ENCODE measurements around the gene LMNTD2. TPM values are rescaled to one million over a fixed set of nuclear protein-coding genes. Genes with fewer than 3 reads are reported as not detected.

Gene LMNTD2
- total and polyA plus RNA-seq, 2 of the 13 experiments (the other 11 are each of a cell fraction or from before 2014, with no cell fraction given): 1.1 to 3.1 TPM

DNA sequence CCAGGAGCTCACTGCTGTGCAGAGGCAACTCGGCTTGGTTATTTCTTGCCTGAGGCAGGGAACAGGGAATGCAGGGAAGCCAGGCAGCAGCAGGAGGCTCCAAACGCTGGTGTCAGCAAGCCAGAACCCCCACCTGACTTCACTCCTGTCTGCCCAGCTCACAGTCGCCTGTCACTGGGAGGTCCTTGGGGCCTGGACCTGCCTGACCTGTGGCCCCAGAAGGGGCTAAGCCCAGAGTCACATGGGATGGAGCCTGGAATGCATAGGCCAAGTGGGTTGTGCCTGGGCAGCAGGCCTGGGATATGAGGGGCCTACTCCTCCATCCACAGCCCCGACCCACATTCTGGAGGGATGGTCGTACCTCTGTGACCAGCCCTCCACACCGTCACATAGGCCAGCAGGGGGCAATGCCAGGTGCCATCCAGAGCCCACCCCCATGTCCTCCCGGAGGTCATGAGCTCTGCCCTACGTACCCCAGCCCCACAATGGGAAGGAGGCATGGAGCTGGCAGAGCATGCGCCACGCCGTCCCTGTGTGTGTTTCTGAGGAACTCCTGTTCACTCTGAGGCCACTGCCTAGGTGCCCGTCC is 5.5 kb upstream of the LMNTD2 start (continued):
- TF ChIP-seq, protein P1, sequence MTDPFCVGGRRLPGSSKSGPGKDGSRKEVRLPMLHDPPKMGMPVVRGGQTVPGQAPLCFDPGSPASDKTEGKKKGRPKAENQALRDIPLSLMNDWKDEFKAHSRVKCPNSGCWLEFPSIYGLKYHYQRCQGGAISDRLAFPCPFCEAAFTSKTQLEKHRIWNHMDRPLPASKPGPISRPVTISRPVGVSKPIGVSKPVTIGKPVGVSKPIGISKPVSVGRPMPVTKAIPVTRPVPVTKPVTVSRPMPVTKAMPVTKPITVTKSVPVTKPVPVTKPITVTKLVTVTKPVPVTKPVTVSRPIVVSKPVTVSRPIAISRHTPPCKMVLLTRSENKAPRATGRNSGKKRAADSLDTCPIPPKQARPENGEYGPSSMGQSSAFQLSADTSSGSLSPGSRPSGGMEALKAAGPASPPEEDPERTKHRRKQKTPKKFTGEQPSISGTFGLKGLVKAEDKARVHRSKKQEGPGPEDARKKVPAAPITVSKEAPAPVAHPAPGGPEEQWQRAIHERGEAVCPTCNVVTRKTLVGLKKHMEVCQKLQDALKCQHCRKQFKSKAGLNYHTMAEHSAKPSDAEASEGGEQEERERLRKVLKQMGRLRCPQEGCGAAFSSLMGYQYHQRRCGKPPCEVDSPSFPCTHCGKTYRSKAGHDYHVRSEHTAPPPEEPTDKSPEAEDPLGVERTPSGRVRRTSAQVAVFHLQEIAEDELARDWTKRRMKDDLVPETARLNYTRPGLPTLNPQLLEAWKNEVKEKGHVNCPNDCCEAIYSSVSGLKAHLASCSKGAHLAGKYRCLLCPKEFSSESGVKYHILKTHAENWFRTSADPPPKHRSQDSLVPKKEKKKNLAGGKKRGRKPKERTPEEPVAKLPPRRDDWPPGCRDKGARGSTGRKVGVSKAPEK (CRISPR knock-in tag; IDR thresholded peaks at IDR 0.05; ENCODE audit: borderline replicate concordance): no peak
- TF ChIP-seq STAG1 (CRISPR knock-in tag; IDR thresholded peaks at IDR 0.05) (no peak), TOE1 (CRISPR knock-in tag; IDR thresholded peaks at IDR 0.05) (no peak), KAT2B (IDR thresholded peaks at IDR 0.05; ENCODE audit: borderline replicate concordance, low read depth, low read length) (no peak), PCBP1 (IDR thresholded peaks at IDR 0.05; ENCODE audit: borderline replicate concordance, low read depth, low read length) (no peak)
- TF ChIP-seq, protein P2, sequence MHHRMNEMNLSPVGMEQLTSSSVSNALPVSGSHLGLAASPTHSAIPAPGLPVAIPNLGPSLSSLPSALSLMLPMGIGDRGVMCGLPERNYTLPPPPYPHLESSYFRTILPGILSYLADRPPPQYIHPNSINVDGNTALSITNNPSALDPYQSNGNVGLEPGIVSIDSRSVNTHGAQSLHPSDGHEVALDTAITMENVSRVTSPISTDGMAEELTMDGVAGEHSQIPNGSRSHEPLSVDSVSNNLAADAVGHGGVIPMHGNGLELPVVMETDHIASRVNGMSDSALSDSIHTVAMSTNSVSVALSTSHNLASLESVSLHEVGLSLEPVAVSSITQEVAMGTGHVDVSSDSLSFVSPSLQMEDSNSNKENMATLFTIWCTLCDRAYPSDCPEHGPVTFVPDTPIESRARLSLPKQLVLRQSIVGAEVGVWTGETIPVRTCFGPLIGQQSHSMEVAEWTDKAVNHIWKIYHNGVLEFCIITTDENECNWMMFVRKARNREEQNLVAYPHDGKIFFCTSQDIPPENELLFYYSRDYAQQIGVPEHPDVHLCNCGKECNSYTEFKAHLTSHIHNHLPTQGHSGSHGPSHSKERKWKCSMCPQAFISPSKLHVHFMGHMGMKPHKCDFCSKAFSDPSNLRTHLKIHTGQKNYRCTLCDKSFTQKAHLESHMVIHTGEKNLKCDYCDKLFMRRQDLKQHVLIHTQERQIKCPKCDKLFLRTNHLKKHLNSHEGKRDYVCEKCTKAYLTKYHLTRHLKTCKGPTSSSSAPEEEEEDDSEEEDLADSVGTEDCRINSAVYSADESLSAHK (CRISPR knock-in tag; IDR thresholded peaks at IDR 0.05; ENCODE audit: borderline replicate concordance): no peak
- TF ChIP-seq, protein P3, sequence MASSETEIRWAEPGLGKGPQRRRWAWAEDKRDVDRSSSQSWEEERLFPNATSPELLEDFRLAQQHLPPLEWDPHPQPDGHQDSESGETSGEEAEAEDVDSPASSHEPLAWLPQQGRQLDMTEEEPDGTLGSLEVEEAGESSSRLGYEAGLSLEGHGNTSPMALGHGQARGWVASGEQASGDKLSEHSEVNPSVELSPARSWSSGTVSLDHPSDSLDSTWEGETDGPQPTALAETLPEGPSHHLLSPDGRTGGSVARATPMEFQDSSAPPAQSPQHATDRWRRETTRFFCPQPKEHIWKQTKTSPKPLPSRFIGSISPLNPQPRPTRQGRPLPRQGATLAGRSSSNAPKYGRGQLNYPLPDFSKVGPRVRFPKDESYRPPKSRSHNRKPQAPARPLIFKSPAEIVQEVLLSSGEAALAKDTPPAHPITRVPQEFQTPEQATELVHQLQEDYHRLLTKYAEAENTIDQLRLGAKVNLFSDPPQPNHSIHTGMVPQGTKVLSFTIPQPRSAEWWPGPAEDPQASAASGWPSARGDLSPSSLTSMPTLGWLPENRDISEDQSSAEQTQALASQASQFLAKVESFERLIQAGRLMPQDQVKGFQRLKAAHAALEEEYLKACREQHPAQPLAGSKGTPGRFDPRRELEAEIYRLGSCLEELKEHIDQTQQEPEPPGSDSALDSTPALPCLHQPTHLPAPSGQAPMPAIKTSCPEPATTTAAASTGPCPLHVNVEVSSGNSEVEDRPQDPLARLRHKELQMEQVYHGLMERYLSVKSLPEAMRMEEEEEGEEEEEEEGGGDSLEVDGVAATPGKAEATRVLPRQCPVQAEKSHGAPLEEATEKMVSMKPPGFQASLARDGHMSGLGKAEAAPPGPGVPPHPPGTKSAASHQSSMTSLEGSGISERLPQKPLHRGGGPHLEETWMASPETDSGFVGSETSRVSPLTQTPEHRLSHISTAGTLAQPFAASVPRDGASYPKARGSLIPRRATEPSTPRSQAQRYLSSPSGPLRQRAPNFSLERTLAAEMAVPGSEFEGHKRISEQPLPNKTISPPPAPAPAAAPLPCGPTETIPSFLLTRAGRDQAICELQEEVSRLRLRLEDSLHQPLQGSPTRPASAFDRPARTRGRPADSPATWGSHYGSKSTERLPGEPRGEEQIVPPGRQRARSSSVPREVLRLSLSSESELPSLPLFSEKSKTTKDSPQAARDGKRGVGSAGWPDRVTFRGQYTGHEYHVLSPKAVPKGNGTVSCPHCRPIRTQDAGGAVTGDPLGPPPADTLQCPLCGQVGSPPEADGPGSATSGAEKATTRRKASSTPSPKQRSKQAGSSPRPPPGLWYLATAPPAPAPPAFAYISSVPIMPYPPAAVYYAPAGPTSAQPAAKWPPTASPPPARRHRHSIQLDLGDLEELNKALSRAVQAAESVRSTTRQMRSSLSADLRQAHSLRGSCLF (CRISPR knock-in tag; IDR thresholded peaks at IDR 0.05; ENCODE audit: borderline replicate concordance): no peak
- TF ChIP-seq, protein P4, sequence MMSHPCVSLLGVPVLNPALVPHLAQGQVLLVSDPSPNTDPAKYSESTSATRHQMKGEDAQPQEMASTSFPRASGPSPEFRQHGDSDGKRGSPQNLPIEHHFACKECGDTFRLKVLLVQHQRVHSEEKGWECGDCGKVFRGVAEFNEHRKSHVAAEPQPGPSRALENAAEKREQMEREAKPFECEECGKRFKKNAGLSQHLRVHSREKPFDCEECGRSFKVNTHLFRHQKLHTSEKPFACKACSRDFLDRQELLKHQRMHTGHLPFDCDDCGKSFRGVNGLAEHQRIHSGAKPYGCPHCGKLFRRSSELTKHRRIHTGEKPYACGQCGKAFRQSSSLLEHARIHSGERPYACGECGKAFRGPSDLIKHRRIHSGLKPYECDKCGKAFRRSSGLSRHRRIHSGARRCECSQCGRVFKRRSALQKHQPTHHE (CRISPR knock-in tag; IDR thresholded peaks at IDR 0.05; ENCODE audit: borderline replicate concordance): no peak
- TF ChIP-seq, protein P5, sequence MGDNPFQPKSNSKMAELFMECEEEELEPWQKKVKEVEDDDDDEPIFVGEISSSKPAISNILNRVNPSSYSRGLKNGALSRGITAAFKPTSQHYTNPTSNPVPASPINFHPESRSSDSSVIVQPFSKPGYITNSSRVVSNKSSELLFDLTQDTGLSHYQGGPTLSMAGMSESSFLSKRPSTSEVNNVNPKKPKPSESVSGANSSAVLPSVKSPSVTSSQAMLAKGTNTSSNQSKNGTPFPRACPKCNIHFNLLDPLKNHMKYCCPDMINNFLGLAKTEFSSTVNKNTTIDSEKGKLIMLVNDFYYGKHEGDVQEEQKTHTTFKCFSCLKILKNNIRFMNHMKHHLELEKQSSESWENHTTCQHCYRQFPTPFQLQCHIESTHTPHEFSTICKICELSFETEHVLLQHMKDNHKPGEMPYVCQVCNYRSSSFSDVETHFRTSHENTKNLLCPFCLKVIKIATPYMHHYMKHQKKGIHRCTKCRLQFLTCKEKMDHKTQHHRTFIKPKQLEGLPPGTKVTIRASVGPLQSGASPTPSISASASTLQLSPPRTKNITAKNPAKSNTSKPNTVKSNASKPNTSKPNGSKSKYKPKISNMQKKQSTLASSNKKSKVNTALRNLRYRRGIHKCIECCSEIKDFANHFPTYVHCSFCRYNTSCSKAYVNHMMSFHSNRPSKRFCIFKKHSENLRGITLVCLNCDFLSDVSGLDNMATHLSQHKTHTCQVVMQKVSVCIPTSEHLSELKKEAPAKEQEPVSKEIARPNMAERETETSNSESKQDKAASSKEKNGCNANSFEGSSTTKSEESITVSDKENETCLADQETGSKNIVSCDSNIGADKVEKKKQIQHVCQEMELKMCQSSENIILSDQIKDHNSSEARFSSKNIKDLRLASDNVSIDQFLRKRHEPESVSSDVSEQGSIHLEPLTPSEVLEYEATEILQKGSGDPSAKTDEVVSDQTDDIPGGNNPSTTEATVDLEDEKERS (CRISPR knock-in tag; IDR thresholded peaks at IDR 0.05): no peak
- TF ChIP-seq, protein P6, sequence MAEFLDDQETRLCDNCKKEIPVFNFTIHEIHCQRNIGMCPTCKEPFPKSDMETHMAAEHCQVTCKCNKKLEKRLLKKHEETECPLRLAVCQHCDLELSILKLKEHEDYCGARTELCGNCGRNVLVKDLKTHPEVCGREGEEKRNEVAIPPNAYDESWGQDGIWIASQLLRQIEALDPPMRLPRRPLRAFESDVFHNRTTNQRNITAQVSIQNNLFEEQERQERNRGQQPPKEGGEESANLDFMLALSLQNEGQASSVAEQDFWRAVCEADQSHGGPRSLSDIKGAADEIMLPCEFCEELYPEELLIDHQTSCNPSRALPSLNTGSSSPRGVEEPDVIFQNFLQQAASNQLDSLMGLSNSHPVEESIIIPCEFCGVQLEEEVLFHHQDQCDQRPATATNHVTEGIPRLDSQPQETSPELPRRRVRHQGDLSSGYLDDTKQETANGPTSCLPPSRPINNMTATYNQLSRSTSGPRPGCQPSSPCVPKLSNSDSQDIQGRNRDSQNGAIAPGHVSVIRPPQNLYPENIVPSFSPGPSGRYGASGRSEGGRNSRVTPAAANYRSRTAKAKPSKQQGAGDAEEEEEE (CRISPR knock-in tag; IDR thresholded peaks at IDR 0.05; ENCODE audit: borderline replicate concordance): no peak

Data from HepG2 (cell line).